DND-41 (cell line): ENCODE results near the gene ABRACL.

ENCODE experiments used
- CTCF ChIP-seq: IDR thresholded peaks from 2 replicates; pipeline ENCODE4 v1.5.1; 2012; ENCODE audit warnings: borderline replicate concordance, low read length, moderate library complexity, mild to moderate bottlenecking; ENCODE audit not compliant: poor library complexity, severe bottlenecking; ENCODE audit errors: extremely low read depth
- EZH2 ChIP-seq: IDR thresholded peaks from 3 replicates; pipeline ENCODE4 v1.6.1; 2012; ENCODE audit warnings: borderline replicate concordance, low read depth, mild to moderate bottlenecking, moderate library complexity, low read length, inconsistent platforms; ENCODE audit not compliant: severe bottlenecking

- TF ChIP-seq CTCF (no peak), EZH2 (no peak)
Measured at GRCh38 chr6:138981416-138981815, 47.1 kb upstream of the ABRACL start.
